Nephron progenitor cell (in vitro differentiated cells): ENCODE data around the gene ATP23.

Experiments used
- DNase-seq: peaks from one replicate; pipeline ENCODE4 v3.0.0; 2021
- H3K27ac Mint-ChIP-seq: 2 replicates; pipeline ENCODE4 v1.8.0; 2021; ENCODE audit warnings: mild to moderate bottlenecking, moderate library complexity, mixed read lengths
- H3K27me3 Mint-ChIP-seq: 2 replicates; pipeline ENCODE4 v1.8.0; 2021; ENCODE audit warnings: mild to moderate bottlenecking, low read depth, mixed read lengths; ENCODE audit not compliant: poor library complexity
- H3K36me3 Mint-ChIP-seq: 2 replicates; pipeline ENCODE4 v1.8.0; 2021; ENCODE audit warnings: low read depth, mixed read lengths
- H3K4me1 Mint-ChIP-seq: 2 replicates; pipeline ENCODE4 v1.8.0; 2021; ENCODE audit warnings: mixed read lengths
- H3K4me3 Mint-ChIP-seq: 2 replicates; pipeline ENCODE4 v1.8.0; 2021; ENCODE audit warnings: mild to moderate bottlenecking, moderate library complexity, mixed read lengths
- H3K9me3 Mint-ChIP-seq: 2 replicates; pipeline ENCODE4 v1.8.0; 2021; ENCODE audit warnings: mild to moderate bottlenecking, moderate library complexity, mixed read lengths
- CTCF ChIP-seq: fragments of 200-600 bp; sonication (generic); IDR thresholded peaks from 2 replicates; pipeline ENCODE4 v1.5.0; 2021; ENCODE audit warnings: antibody characterized with exemption

Gene ATP23

GRCh38 chr12:57899010-57899662, 42.2 kb upstream of the ATP23 start:
- no peak for DNase-seq
- H3K27me3 Mint-ChIP-seq: peaks cover 9% of the 10 kb centered on the region
- TF ChIP-seq CTCF: no peak
- H3K4me3 Mint-ChIP-seq: no peak overlapping the region
- no peaks in the 10 kb centered on the region for H3K36me3 Mint-ChIP-seq
- no peak overlapping the region for H3K27ac Mint-ChIP-seq
- H3K9me3 Mint-ChIP-seq: no peaks in the 10 kb centered on the region
- H3K4me1 Mint-ChIP-seq: peaks cover 49% of the 10 kb centered on the region

GRCh38 chr12:57902478-57902969, 38.8 kb upstream of the ATP23 start:
- no peak overlapping the region for H3K27ac Mint-ChIP-seq
- TF ChIP-seq CTCF: no peak
- H3K27me3 Mint-ChIP-seq: peaks cover 27% of the 10 kb centered on the region
- H3K9me3 Mint-ChIP-seq: no peaks in the 10 kb centered on the region
- H3K4me1 Mint-ChIP-seq: peaks cover 23% of the 10 kb centered on the region
- H3K36me3 Mint-ChIP-seq: no peaks in the 10 kb centered on the region
- no peak for DNase-seq
- no peak overlapping the region for H3K4me3 Mint-ChIP-seq

GRCh38 chr12:57904426-57904825, 36.9 kb upstream of the ATP23 start:
- peaks cover 6% of the 10 kb centered on the region for H3K4me1 Mint-ChIP-seq
- DNase-seq: no peak
- no peak for TF ChIP-seq CTCF
- peaks cover 27% of the 10 kb centered on the region for H3K27me3 Mint-ChIP-seq
- H3K27ac Mint-ChIP-seq: no peak overlapping the region
- H3K36me3 Mint-ChIP-seq: no peaks in the 10 kb centered on the region
- no peaks in the 10 kb centered on the region for H3K9me3 Mint-ChIP-seq
- H3K4me3 Mint-ChIP-seq: no peak overlapping the region

GRCh38 chr12:57904848-57905811, 36.2 kb upstream of the ATP23 start:
- Mint-ChIP-seq H3K27ac (no peak overlapping the region), H3K4me1 (peaks cover 6% of the 10 kb centered on the region), H3K4me3 (no peak overlapping the region), H3K36me3 (no peaks in the 10 kb centered on the region), H3K27me3 (peaks cover 30% of the 10 kb centered on the region), H3K9me3 (no peaks in the 10 kb centered on the region)
- peak; percentile 100 for TF ChIP-seq CTCF
- peak; percentile 89 for DNase-seq

GRCh38 chr12:57905812-57906475, 35.4 kb upstream of the ATP23 start:
- H3K27ac Mint-ChIP-seq: no peak overlapping the region
- no peak overlapping the region for H3K4me3 Mint-ChIP-seq
- no peak for TF ChIP-seq CTCF
- H3K36me3 Mint-ChIP-seq: no peaks in the 10 kb centered on the region
- H3K9me3 Mint-ChIP-seq: no peaks in the 10 kb centered on the region
- no peak for DNase-seq
- peaks cover 27% of the 10 kb centered on the region for H3K27me3 Mint-ChIP-seq
- peaks cover 6% of the 10 kb centered on the region for H3K4me1 Mint-ChIP-seq
